NOMO-1 (cell line): ENCODE measurements around the gene SLC30A5.

ENCODE experiments used
- DNase-seq, 2 experiments: peaks; one replicate each; lab custom pipeline; 2025; ENCODE audit not compliant: unreplicated experiment in 2 of 2; lab: John Stamatoyannopoulos, UW

SLC30A5 gene

DNA sequence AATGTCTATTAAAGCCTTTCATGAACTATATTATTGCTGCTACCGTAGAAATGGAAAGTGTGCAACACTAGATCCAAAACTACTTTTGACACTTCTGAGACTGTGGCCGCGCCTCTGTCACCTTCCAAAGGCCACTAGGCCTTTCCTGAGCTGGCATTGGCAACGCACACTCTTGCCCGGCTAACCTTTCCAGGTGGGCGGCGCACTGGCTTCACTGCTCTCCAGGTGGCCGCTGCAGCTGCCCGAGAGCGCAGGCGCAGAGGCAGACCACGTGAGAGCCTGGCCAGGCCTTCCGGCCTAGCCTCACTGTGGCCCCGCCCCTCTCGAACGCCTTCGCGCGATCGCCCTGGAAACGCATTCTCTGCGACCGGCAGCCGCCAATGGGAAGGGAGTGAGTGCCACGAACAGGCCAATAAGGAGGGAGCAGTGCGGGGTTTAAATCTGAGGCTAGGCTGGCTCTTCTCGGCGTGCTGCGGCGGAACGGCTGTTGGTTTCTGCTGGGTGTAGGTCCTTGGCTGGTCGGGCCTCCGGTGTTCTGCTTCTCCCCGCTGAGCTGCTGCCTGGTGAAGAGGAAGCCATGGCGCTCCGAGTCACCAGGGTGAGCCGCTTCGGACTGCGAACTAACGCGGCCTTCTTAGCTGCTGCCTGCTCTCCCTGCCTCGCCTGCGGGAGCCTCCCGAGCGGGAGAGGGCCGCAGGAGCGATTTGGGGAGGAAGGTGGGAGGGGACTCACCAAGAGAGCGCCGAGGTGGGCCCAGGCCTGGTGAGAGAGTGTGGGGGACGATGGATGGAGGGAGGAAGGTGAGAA is 73.1 kb downstream of the SLC30A5 start, which contains the start of gene CCNB1:
Gene CCNB1, plus strand, starts transcription at position 465 of the 807 bp plus-strand sequence. Its CDS starts 113 bp downstream, at position 578.
- peak; percentile 99 for DNase-seq

- DNase-seq = no peak
Measured at GRCh38 chr5:69167493-69167855, 73.7 kb downstream of the SLC30A5 start.

- DNase-seq = peak in 1 of 2 experiments; percentile 3
Measured at GRCh38 chr5:69167929-69168328, 74.1 kb downstream of the SLC30A5 start.

- DNase-seq = no peak
Measured at GRCh38 chr5:69170495-69170894, 76.7 kb downstream of the SLC30A5 start.

GRCh38 chr5:69170969-69171368 is 77.2 kb downstream of the SLC30A5 start:
- no peak for DNase-seq
